HEK293T (cell line): ENCODE data around the gene SLC35F2.
"Not testable (repeated sequence)": the region's sequence is repeated elsewhere in the genome, so short reads cannot be mapped to it uniquely, and the experiment has no call there.

Source experiments
- CTCF ChIA-PET: fragments of 350-600 bp; formaldehyde crosslinking; extraction: SDS; loops from one replicate; lab custom pipeline; 2021; ENCODE audit warnings: antibody characterized with exemption, inconsistent platforms; lab: Yijun Ruan, JAX
- POLR2A ChIA-PET: fragments of 350-600 bp; formaldehyde crosslinking; extraction: SDS; loops from one replicate; lab custom pipeline; 2020; ENCODE audit warnings: antibody characterized with exemption, inconsistent platforms; lab: Yijun Ruan, JAX
- DNase-seq: peaks from one replicate; pipeline ENCODE4 v3.0.0; 2012; ENCODE audit warnings: mixed read lengths; ENCODE audit errors: extremely low spot score
- ARNT ChIP-seq: fragments of 450-650 bp; IDR thresholded peaks from 2 replicates; pipeline ENCODE4 v1.6.1; 2017; ENCODE audit warnings: mild to moderate bottlenecking
- BHLHE40 ChIP-seq: fragments of 450-650 bp; IDR thresholded peaks from 2 replicates; pipeline ENCODE4 v1.6.1; 2016; ENCODE audit warnings: mild to moderate bottlenecking, moderate library complexity, borderline replicate concordance
- CTBP1 ChIP-seq: fragments of 450-650 bp; IDR thresholded peaks from 2 replicates; pipeline ENCODE4 v1.6.1; 2016; ENCODE audit warnings: borderline replicate concordance
- ELF4 ChIP-seq: fragments of 450-650 bp; IDR thresholded peaks from 2 replicates; pipeline ENCODE4 v1.6.1; 2017; ENCODE audit warnings: antibody characterized with exemption
- FOXA1 ChIP-seq: fragments of 450-650 bp; IDR thresholded peaks from 2 replicates; pipeline ENCODE4 v1.6.1; 2016; ENCODE audit warnings: mild to moderate bottlenecking
- FOXK2 ChIP-seq: fragments of 450-650 bp; IDR thresholded peaks from 2 replicates; pipeline ENCODE4 v1.6.1; 2016; ENCODE audit warnings: mild to moderate bottlenecking
- FOXM1 ChIP-seq: fragments of 450-650 bp; IDR thresholded peaks from 2 replicates; pipeline ENCODE4 v1.6.1; 2017; ENCODE audit warnings: mild to moderate bottlenecking, borderline replicate concordance
- HDGF ChIP-seq: fragments of 450-650 bp; IDR thresholded peaks from 2 replicates; pipeline ENCODE4 v1.6.1; 2017; ENCODE audit warnings: antibody characterized with exemption, borderline replicate concordance
- L3MBTL2 ChIP-seq: fragments of 450-650 bp; conservative IDR thresholded peaks from 2 replicates; pipeline ENCODE4 v1.6.1; 2016; ENCODE audit warnings: mild to moderate bottlenecking
- LEF1 ChIP-seq: fragments of 450-650 bp; IDR thresholded peaks from 2 replicates; pipeline ENCODE4 v1.6.1; 2017; ENCODE audit warnings: mild to moderate bottlenecking, borderline replicate concordance
- NFRKB ChIP-seq: fragments of 450-650 bp; IDR thresholded peaks from 2 replicates; pipeline ENCODE4 v1.6.1; 2016; ENCODE audit warnings: mild to moderate bottlenecking, moderate library complexity
- PKNOX1 ChIP-seq: fragments of 450-650 bp; IDR thresholded peaks from 2 replicates; pipeline ENCODE4 v1.6.1; 2016
- SP1 ChIP-seq: fragments of 450-650 bp; IDR thresholded peaks from 2 replicates; pipeline ENCODE4 v1.6.1; 2017
- SUZ12 ChIP-seq: fragments of 450-650 bp; IDR thresholded peaks from 2 replicates; pipeline ENCODE4 v1.6.1; 2016; ENCODE audit warnings: mild to moderate bottlenecking
- TARDBP ChIP-seq: fragments of 450-650 bp; IDR thresholded peaks from 2 replicates; pipeline ENCODE4 v1.6.1; 2016
- ZNF384 ChIP-seq: fragments of 450-650 bp; IDR thresholded peaks from 2 replicates; pipeline ENCODE4 v1.6.1; 2016

SLC35F2 gene

GRCh38 chr11:107840129-107840484 is 18.5 kb downstream of the SLC35F2 start:
- ChIA-PET CTCF (no interaction called here), POLR2A (interaction anchor here (1.1 kb wide), 1 partner anchor 15 kb away, joined by 3 read pairs; no protein-coding TSS in a partner anchor)
- TF ChIP-seq SP1 (no peak), SUZ12 (no peak), ARNT (no peak), BHLHE40 (no peak), HDGF (no peak)
- DNase-seq, result no peak

GRCh38 chr11:107836851-107837250 is 21.7 kb downstream of the SLC35F2 start:
- ChIA-PET POLR2A (no interaction called here), CTCF (interaction anchor here (0.8 kb wide), 1 partner anchor 14 kb away, joined by 3 read pairs; no protein-coding TSS in a partner anchor)
- TF ChIP-seq FOXA1 (no peak), CTBP1 (no peak), BHLHE40 (no peak), L3MBTL2 (no peak), LEF1 (no peak), SUZ12 (no peak), FOXM1 (no peak), TARDBP (no peak), ARNT (no peak), ZNF384 (no peak), SP1 (no peak), PKNOX1 (no peak)
- DNase-seq, result no peak

GRCh38 chr11:107834995-107835394 is 23.6 kb downstream of the SLC35F2 start:
- no peak for DNase-seq

GRCh38 chr11:107833926-107834325 is 24.7 kb downstream of the SLC35F2 start:
- POLR2A ChIA-PET, DNase-seq, CTCF ChIA-PET: not testable (repeated sequence)

More at GRCh38 chr11:107834995-107835394, 23.6 kb downstream of the SLC35F2 start:
- TF ChIP-seq HDGF, result no peak
- no peak for TF ChIP-seq CTBP1
- no peak for TF ChIP-seq ARNT
- TF ChIP-seq L3MBTL2, result no peak
- no peak for TF ChIP-seq SP1
- TF ChIP-seq ZNF384, result no peak
- no peak for TF ChIP-seq ELF4
- TF ChIP-seq LEF1, result no peak
- no peak for TF ChIP-seq BHLHE40
- no peak for TF ChIP-seq SUZ12
- ChIA-PET CTCF (no interaction called here), POLR2A (no interaction called here)

DNA sequence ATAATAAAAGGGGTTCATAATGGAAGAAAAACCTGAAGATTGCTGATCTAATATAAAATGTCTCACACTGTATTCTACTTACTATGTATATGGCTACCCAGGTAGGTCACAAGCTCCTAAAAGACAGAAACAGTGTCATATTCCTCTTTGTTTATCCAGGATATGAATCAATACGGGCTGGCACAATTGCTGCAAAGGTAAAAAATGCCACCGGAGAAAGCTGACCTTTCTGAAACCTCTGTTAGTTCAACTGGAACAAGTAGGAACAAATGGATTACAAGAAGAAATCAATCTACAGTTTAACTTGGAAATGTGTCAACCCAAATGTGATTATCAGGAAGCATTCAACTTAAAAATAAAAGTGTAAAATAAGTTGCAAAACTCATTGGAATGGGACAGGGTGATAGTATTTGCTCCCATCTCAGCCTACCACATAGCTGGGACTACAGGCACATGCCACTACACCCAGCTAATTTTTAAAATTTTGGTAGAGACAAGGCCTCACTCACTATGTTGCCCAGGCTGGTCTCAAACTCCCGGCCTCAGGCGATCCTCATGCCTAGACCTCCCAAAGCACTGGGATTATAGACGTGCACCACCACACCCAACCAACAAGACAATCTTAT is 27.6 kb downstream of the SLC35F2 start:
- ChIA-PET CTCF (no interaction called here), POLR2A (interaction anchor here (0.8 kb wide), 1 partner anchor 10 kb away, joined by 4 read pairs; no protein-coding TSS in a partner anchor)
- no peak for TF ChIP-seq FOXA1
- TF ChIP-seq PKNOX1, result no peak
- TF ChIP-seq L3MBTL2, result no peak
- DNase-seq, result no peak

DNA sequence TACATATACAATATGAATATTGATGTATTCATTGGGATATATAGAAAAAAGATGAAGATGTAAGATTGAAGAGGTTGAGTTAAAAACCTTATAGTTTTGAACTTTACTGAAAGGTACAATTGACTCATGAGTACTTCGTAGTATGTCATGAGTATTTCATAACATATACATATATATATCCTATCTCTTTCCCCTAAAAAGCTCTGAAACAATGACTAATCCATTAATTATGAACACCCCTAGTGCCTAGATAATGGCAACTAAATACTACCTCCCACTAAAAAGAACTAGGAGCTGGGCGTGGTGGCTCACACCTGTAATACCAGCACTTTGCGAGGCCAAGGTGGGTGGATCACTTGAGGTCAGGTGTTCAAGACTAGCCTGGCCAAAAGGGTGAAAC is 31.5 kb downstream of the SLC35F2 start:
- ChIA-PET CTCF (interaction anchor here (1.3 kb wide), 1 partner anchor 90 kb away, joined by 3 read pairs; no protein-coding TSS in a partner anchor), POLR2A (no interaction called here)

DNA sequence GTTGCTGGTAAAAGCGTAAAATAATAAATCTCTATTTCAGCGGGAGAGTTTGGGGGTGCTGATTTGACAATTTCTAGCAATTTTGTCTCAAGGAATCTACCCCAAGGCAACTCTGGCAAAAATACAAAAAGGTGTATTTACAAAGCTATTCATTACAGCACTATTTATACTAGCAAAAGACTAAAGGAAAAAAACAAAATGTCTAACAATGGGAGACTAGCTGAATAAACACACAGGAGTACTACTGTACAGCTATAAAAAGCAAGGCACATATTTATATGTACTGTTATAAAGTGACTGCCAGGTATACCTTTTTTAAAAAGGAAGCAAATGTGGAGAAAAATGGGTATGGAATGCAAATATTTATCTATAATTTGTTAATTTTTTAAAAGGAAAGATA is 32.7 kb downstream of the SLC35F2 start:
- TF ChIP-seq FOXM1 (no peak), SP1 (no peak), ELF4 (no peak), FOXK2 (no peak), BHLHE40 (no peak), ARNT (no peak), TARDBP (no peak), SUZ12 (no peak), LEF1 (no peak), L3MBTL2 (no peak), FOXA1 (no peak), NFRKB (no peak), ZNF384 (no peak), PKNOX1 (no peak), HDGF (no peak), CTBP1 (no peak)
- DNase-seq, result no peak
- POLR2A ChIA-PET, result no interaction called here
- CTCF ChIA-PET, result interaction anchor here (1.3 kb wide), 1 partner anchor 91 kb away, joined by 3 read pairs; no protein-coding TSS in a partner anchor

More for the DNA sequence above, 31.5 kb downstream of the SLC35F2 start:
- no peak for TF ChIP-seq FOXM1
- TF ChIP-seq NFRKB, result no peak
- no peak for TF ChIP-seq FOXA1
- TF ChIP-seq ZNF384, result no peak
- TF ChIP-seq PKNOX1, result no peak
- TF ChIP-seq TARDBP, result no peak
- DNase-seq, result no peak
